IMR-90 (cell line): Measurements from ENCODE around the gene PLCB2. TPM values are rescaled to one million over a fixed set of nuclear protein-coding genes. Genes with fewer than 3 reads are reported as not detected.

Experiments
- ATAC-seq: fragments of 200-7000 bp; cut with Tn5 transposase; 2 replicates; pipeline ENCODE4 v1.9.1; 2020; ENCODE audit warnings: low read depth, mild to moderate bottlenecking, moderate library complexity
- BruUV-seq: library from RNA; stranded (reverse); fragments of 400-500 nt; replicated peaks from 2 replicates; lab custom pipeline; 2021; lab: Mats Ljungman, UMichigan
- CTCF ChIA-PET: fragments of 300-600 bp; formaldehyde crosslinking; extraction: SDS; loops from one replicate; lab custom pipeline; 2021; ENCODE audit warnings: antibody characterized with exemption; lab: Yijun Ruan, JAX
- POLR2A ChIA-PET: fragments of 300-600 bp; sonication (Branson Sonifier 250); formaldehyde crosslinking; loops from one replicate; lab custom pipeline; 2022; ENCODE audit warnings: antibody characterized with exemption; ENCODE audit not compliant: unreplicated experiment; lab: Charles Lee
- DNase-seq: peaks from one replicate; pipeline ENCODE4 v3.0.0; 2013
- H2AFZ ChIP-seq: replicated peaks from 2 replicates; pipeline ENCODE3; 2013; ENCODE audit warnings: low read length, mild to moderate bottlenecking; ENCODE audit not compliant: poor library complexity
- H2AK5ac ChIP-seq: 2 replicates; pipeline ENCODE4 v1.6.1; 2013; ENCODE audit warnings: low read depth, low read length, inconsistent platforms
- H2AK9ac ChIP-seq: replicated peaks from 2 replicates; pipeline ENCODE3; 2013; ENCODE audit warnings: mild to moderate bottlenecking, low read depth, low read length, moderate library complexity; ENCODE audit not compliant: poor library complexity
- H2BK120ac ChIP-seq: 2 replicates; pipeline ENCODE4 v1.6.1; 2013; ENCODE audit warnings: low read depth, low read length, inconsistent platforms
- H2BK15ac ChIP-seq: 3 replicates; pipeline ENCODE4 v1.6.1; 2013; ENCODE audit warnings: low read depth, low read length, inconsistent platforms
- H2BK20ac ChIP-seq: 2 replicates; pipeline ENCODE4 v1.6.1; 2013; ENCODE audit warnings: low read depth, mild to moderate bottlenecking, inconsistent platforms, low read length, moderate library complexity
- H2BK5ac ChIP-seq: 2 replicates; pipeline ENCODE4 v1.6.1; 2013; ENCODE audit warnings: mild to moderate bottlenecking, low read depth, low read length, inconsistent platforms; ENCODE audit not compliant: poor library complexity, severe bottlenecking
- H3K14ac ChIP-seq: replicated peaks from 2 replicates; pipeline ENCODE4 v1.6.1; 2013; ENCODE audit warnings: low read depth, low read length, inconsistent platforms
- H3K18ac ChIP-seq: 2 replicates; pipeline ENCODE4 v1.6.1; 2013; ENCODE audit warnings: low read depth, low read length, control low read depth
- H3K23ac ChIP-seq: 2 replicates; pipeline ENCODE4 v1.6.1; 2013; ENCODE audit warnings: low read depth, low read length, inconsistent platforms
- H3K27ac ChIP-seq: 2 replicates; pipeline ENCODE4 v1.5.1; 2013; ENCODE audit warnings: mild to moderate bottlenecking, control low read depth, low read length; ENCODE audit not compliant: insufficient read depth
- H3K27me3 ChIP-seq: 2 replicates; pipeline ENCODE4 v1.6.1; 2013; ENCODE audit warnings: low read length; ENCODE audit not compliant: control insufficient read depth, insufficient read depth
- H3K36me3 ChIP-seq: 2 replicates; pipeline ENCODE4 v1.6.1; 2013; ENCODE audit warnings: low read length, mixed read lengths; ENCODE audit not compliant: control insufficient read depth, insufficient read depth
- H3K4ac ChIP-seq: 2 replicates; pipeline ENCODE4 v1.6.1; 2013; ENCODE audit warnings: low read depth, low read length, inconsistent platforms
- H3K4me1 ChIP-seq: 2 replicates; pipeline ENCODE4 v1.6.1; 2013; ENCODE audit warnings: low read length, mixed read lengths; ENCODE audit not compliant: control insufficient read depth, insufficient read depth
- H3K4me2 ChIP-seq: 2 replicates; pipeline ENCODE4 v1.6.1; 2013; ENCODE audit warnings: low read depth, mild to moderate bottlenecking, control low read depth, low read length, moderate library complexity
- H3K4me3 ChIP-seq: 2 replicates; pipeline ENCODE4 v1.5.1; 2013; ENCODE audit warnings: low read depth, mild to moderate bottlenecking, control low read depth, low read length, moderate library complexity; ENCODE audit not compliant: insufficient read depth
- H3K56ac ChIP-seq: 2 replicates; pipeline ENCODE4 v1.6.1; 2013; ENCODE audit warnings: low read length, inconsistent platforms; ENCODE audit not compliant: insufficient read depth; ENCODE audit errors: extremely low read depth
- H3K79me1 ChIP-seq, 2 experiments: 2 replicates each; pipeline ENCODE4 v1.6.1; 2013; ENCODE audit warnings: low read length in 2 of 2, inconsistent platforms in 1 of 2, low read depth in 1 of 2
- H3K9ac ChIP-seq: 2 replicates; pipeline ENCODE4 v1.6.1; 2013; ENCODE audit warnings: low read depth, low read length, control low read depth
- H3K9me1 ChIP-seq: 2 replicates; pipeline ENCODE4 v1.6.1; 2013; ENCODE audit warnings: low read length, inconsistent platforms; ENCODE audit not compliant: insufficient read depth
- H3K9me3 ChIP-seq: 2 replicates; pipeline ENCODE4 v1.6.1; 2013; ENCODE audit warnings: low read length; ENCODE audit not compliant: control insufficient read depth, insufficient read depth
- H4K20me1 ChIP-seq: 2 replicates; pipeline ENCODE4 v1.6.1; 2013; ENCODE audit warnings: low read length, inconsistent platforms; ENCODE audit not compliant: insufficient read depth
- H4K5ac ChIP-seq: 2 replicates; pipeline ENCODE4 v1.6.1; 2013; ENCODE audit warnings: mild to moderate bottlenecking, low read depth, low read length, control low read depth
- H4K8ac ChIP-seq, 2 experiments: 2 replicates each; pipeline ENCODE4 v1.6.1; 2013; ENCODE audit warnings: low read depth in 2 of 2, low read length in 2 of 2, control low read depth in 1 of 2, inconsistent platforms in 1 of 2
- H4K91ac ChIP-seq: 2 replicates; pipeline ENCODE4 v1.6.1; 2013; ENCODE audit warnings: low read depth, low read length, inconsistent platforms; ENCODE audit not compliant: insufficient read depth
- BHLHE40 ChIP-seq: fragments of 150-350 bp; IDR thresholded peaks from 2 replicates; pipeline ENCODE4 v1.6.1; 2016; ENCODE audit warnings: mild to moderate bottlenecking, low read depth, low read length
- CEBPB ChIP-seq: IDR thresholded peaks from 2 replicates; pipeline ENCODE4 v1.6.1; 2012; ENCODE audit warnings: low read depth, low read length, improper control_type of control experiment
- CHD1 ChIP-seq: IDR thresholded peaks from 2 replicates; pipeline ENCODE4 v1.6.1; 2012; ENCODE audit warnings: low read depth, low read length, improper control_type of control experiment
- FOS ChIP-seq: fragments of 150-350 bp; IDR thresholded peaks from 2 replicates; pipeline ENCODE4 v1.6.1; 2016; ENCODE audit warnings: low read depth, low read length
- MAFK ChIP-seq: IDR thresholded peaks from 2 replicates; pipeline ENCODE4 v1.6.1; 2012; ENCODE audit warnings: low read depth, low read length, improper control_type of control experiment
- MAZ ChIP-seq: IDR thresholded peaks from 2 replicates; pipeline ENCODE4 v1.6.1; 2012; ENCODE audit warnings: low read depth, mild to moderate bottlenecking, low read length, improper control_type of control experiment, moderate library complexity, borderline replicate concordance
- MXI1 ChIP-seq: IDR thresholded peaks from 2 replicates; pipeline ENCODE4 v1.6.1; 2012; ENCODE audit warnings: low read depth, mild to moderate bottlenecking, low read length, moderate library complexity, borderline replicate concordance
- NFE2L2 ChIP-seq: fragments of 150-350 bp; IDR thresholded peaks from 2 replicates; pipeline ENCODE4 v1.6.1; 2016; ENCODE audit warnings: low read depth, mild to moderate bottlenecking, low read length
- POLR2A ChIP-seq: IDR thresholded peaks from 2 replicates; pipeline ENCODE4 v1.6.1; 2012; ENCODE audit warnings: mild to moderate bottlenecking, low read depth, low read length
- RAD21 ChIP-seq: IDR thresholded peaks from 2 replicates; pipeline ENCODE4 v1.6.1; 2012; ENCODE audit warnings: low read length, improper control_type of control experiment
- RFX5 ChIP-seq: IDR thresholded peaks from 2 replicates; pipeline ENCODE4 v1.8.0; 2012; ENCODE audit warnings: low read depth, mild to moderate bottlenecking, low read length, moderate library complexity
- WGBS, 2 experiments: methylation state at CpG; one replicate each; pipeline versions ENCODE4 v1.1.5 to v1.1.7; 2013; ENCODE audit warnings: missing lambda C conversion rate in 2 of 2; ENCODE audit not compliant: insufficient read length in 1 of 2; ENCODE audit errors: extremely low coverage in 2 of 2; 5-methylcytosine and 5-hydroxymethylcytosine counted together
- dilution Hi-C: fragments of 300-500 bp; cut with HindIII; formaldehyde crosslinking; loops from one replicate; pipeline ENCODE4 v1.14.3; 2018; ENCODE audit warnings: low sequenced_read_pairs; ENCODE audit not compliant: unreplicated experiment
- in situ Hi-C: fragments of 300-500 bp; cut with MboI; formaldehyde crosslinking; loops from 3 replicates; pipeline ENCODE4 v1.14.3; 2019; ENCODE audit warnings: low sequenced_read_pairs, inconsistent platforms, mixed read lengths
- intact Hi-C: fragments of 100-400 bp; cut with micrococcal nuclease; formaldehyde crosslinking; loops from 2 replicates; pipeline ENCODE4 v1.10.0; 2022
- polyA plus RNA-seq, 3 experiments: library from polyadenylated mRNA; depleted of rRNA; stranded (reverse); fragments of >200 nt; gene quantifications; 2 replicates each; pipeline ENCODE4 v1.2.3, GENCODE V29; 2012; ENCODE audit warnings: low replicate concordance in 1 of 3
- total RNA-seq: library from RNA; depleted of rRNA; stranded (reverse); fragments of >200 nt; gene quantifications from 2 replicates; pipeline ENCODE4 v1.2.3, GENCODE V29; 2012
- TF ChIP-seq, protein P1 (sequence below): fragments of 150-350 bp; IDR thresholded peaks from 2 replicates; pipeline ENCODE4 v1.6.1; 2016; ENCODE audit warnings: low read depth, mild to moderate bottlenecking, low read length, moderate library complexity, borderline replicate concordance
- TF ChIP-seq, protein P2 (sequence below): conservative IDR thresholded peaks from 2 replicates; pipeline ENCODE4 v1.5.1; 2012; ENCODE audit warnings: mild to moderate bottlenecking, low read depth, low read length, improper control_type of control experiment

Gene PLCB2
- total and polyA plus RNA-seq, 2 of the 4 experiments (the other 2 are of a cell fraction): 0.18 to 1.4 TPM

DNA sequence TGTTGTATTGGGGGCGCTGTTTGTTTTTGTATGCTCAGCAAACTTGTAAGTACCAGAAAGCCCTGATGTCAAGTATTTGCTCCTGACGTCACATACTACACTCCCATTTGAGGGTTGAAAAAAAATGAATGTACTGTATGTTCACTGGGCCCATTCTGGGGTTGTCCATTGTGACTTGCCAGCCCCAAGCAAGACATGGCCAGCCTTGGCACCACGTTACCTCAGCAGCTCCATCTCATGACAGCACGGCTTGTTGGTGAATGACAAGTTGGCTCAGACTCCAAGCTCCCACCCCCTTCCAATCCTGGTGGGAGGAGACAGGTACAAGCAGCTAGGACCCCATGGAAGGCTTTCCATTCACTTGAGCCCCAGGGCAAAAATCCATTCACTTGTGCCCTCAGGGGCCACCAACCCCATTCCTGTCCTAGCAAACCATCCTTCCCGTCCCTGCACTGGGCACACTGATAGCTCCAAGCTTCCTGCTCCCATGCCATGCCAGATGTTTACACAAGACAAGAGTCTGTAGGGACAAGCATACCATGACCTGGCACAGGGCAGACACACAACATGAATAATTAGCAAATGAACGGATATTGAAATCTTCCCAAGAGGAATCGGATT is 44.7 kb upstream of the PLCB2 start:
- Histone ChIP-seq H2AFZ (no peak overlapping the region), H3K4me1 (peaks cover 3% of the 10 kb centered on the region; the same call in 1 of the 2 replicates), H3K18ac (no peak overlapping the region), H2BK15ac (no peak overlapping the region), H3K4me2 (no peak overlapping the region), H3K4ac (no peak overlapping the region), H2BK20ac (no peak overlapping the region), H3K23ac (no peak overlapping the region), H3K14ac (no peak overlapping the region), H3K79me1 (no peaks in the 10 kb centered on the region), H2AK9ac (peak overlapping the region; percentile 3), H3K27me3 (peaks cover 16% of the 10 kb centered on the region), H4K8ac (no peak overlapping the region), H3K4me3 (no peak overlapping the region), H4K20me1 (no peaks in the 10 kb centered on the region), H2BK120ac (no peak overlapping the region), H2AK5ac (no peak overlapping the region), H2BK5ac (no peak overlapping the region), H3K36me3 (no peaks in the 10 kb centered on the region), H3K27ac (no peak overlapping the region), H3K9me1 (no peaks in the 10 kb centered on the region), H3K9ac (no peak overlapping the region), H4K5ac (no peak overlapping the region), H3K9me3 (no peaks in the 10 kb centered on the region), H3K56ac (no peak overlapping the region), H4K91ac (no peak overlapping the region)
- 100% methylated on average over 1 of the region's 7 CpGs; no CpG with 5 or more reads in 1 of the 2 experiments for WGBS, 2 experiments
- no peak for TF ChIP-seq MXI1
- no peak for TF ChIP-seq POLR2A
- TF ChIP-seq, protein P1, sequence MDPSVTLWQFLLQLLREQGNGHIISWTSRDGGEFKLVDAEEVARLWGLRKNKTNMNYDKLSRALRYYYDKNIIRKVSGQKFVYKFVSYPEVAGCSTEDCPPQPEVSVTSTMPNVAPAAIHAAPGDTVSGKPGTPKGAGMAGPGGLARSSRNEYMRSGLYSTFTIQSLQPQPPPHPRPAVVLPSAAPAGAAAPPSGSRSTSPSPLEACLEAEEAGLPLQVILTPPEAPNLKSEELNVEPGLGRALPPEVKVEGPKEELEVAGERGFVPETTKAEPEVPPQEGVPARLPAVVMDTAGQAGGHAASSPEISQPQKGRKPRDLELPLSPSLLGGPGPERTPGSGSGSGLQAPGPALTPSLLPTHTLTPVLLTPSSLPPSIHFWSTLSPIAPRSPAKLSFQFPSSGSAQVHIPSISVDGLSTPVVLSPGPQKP: no peak
- TF ChIP-seq RFX5: no peak
- TF ChIP-seq, protein P2, sequence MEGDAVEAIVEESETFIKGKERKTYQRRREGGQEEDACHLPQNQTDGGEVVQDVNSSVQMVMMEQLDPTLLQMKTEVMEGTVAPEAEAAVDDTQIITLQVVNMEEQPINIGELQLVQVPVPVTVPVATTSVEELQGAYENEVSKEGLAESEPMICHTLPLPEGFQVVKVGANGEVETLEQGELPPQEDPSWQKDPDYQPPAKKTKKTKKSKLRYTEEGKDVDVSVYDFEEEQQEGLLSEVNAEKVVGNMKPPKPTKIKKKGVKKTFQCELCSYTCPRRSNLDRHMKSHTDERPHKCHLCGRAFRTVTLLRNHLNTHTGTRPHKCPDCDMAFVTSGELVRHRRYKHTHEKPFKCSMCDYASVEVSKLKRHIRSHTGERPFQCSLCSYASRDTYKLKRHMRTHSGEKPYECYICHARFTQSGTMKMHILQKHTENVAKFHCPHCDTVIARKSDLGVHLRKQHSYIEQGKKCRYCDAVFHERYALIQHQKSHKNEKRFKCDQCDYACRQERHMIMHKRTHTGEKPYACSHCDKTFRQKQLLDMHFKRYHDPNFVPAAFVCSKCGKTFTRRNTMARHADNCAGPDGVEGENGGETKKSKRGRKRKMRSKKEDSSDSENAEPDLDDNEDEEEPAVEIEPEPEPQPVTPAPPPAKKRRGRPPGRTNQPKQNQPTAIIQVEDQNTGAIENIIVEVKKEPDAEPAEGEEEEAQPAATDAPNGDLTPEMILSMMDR: no peak
- TF ChIP-seq CHD1: no peak
- no peak for TF ChIP-seq CEBPB
- no peak for TF ChIP-seq FOS
- no peak for TF ChIP-seq NFE2L2
- TF ChIP-seq MAZ: no peak
- TF ChIP-seq BHLHE40: no peak
- no peak for TF ChIP-seq RAD21
- TF ChIP-seq MAFK: no peak
- DNase-seq: no peak
- BruUV-seq: no TSS peak
- in situ Hi-C loops (no loop called here), dilution Hi-C loops (no loop called here), intact Hi-C loops (no loop called here)
- ChIA-PET CTCF (interaction anchor here (0.7 kb wide), 1 partner anchor 277 kb away, joined by 3 read pairs; no protein-coding TSS in a partner anchor), POLR2A (no interaction called here)
- no peak for ATAC-seq
